Measurements from ENCODE around the gene MAPKAPK5. TPM values are rescaled to one million over a fixed set of nuclear protein-coding genes. Genes with fewer than 3 reads are reported as not detected.

MAPKAPK5 gene
- total and polyA plus RNA-seq, 2 donors (not counting 3 experiments of a cell fraction or from before 2014, with no cell fraction given): 22.8 to 47.1 TPM

GRCh38 chr12:111873113-111873512, 31.1 kb downstream of the MAPKAPK5 start:
- ChIA-PET CTCF (no interaction called here), POLR2A (no interaction called here)
- FAIRE-seq (no peak), DNase-seq (ENCODE audit: low read depth, low spot score) (no peak)
- intact Hi-C loops (cut with micrococcal nuclease): no loop called here
- peaks cover 15 to 16% of the 10 kb centered on the region in 2 experiments for H3K36me3 ChIP-seq (ENCODE audit: control insufficient read depth in 2 of 2, extremely low read depth in 1 of 2, insufficient read depth in 2 of 2, low read length in 2 of 2)
- no peaks in the 10 kb centered on the region for H3K4me1 ChIP-seq (ENCODE audit: control insufficient read depth, extremely low read depth, insufficient read depth, low read length)
- H3K4me3 ChIP-seq (replicated peaks in 1 of 3; ENCODE audit: insufficient read depth in 1 of 3, low read depth in 1 of 3, low read length in 3 of 3): no peak overlapping the region
- peaks cover 2% of the 10 kb centered on the region for H3K9me1 ChIP-seq (replicated peaks; ENCODE audit: control insufficient read depth, extremely low read depth, insufficient read depth, low read length)
- H3K27me3 ChIP-seq (ENCODE audit: control insufficient read depth in 2 of 2, insufficient read depth in 2 of 2, low read length in 2 of 2): no peaks in the 10 kb centered on the region
- H2AFZ ChIP-seq (ENCODE audit: low read depth, low read length): no peak overlapping the region
- no peak overlapping the region for H3K9ac ChIP-seq (replicated peaks; ENCODE audit: extremely low read depth, insufficient read depth, low read length)
- H3K4me2 ChIP-seq (ENCODE audit: insufficient read depth, low read length): no peak overlapping the region
- no peaks in the 10 kb centered on the region for H3K9me3 ChIP-seq (replicated peaks; ENCODE audit: control insufficient read depth, insufficient read depth, low read length)
- no peak overlapping the region for H3K27ac ChIP-seq (ENCODE audit: insufficient read depth, low read depth, low read length)
- BruUV-seq (replicated peaks): no TSS peak
- H4K20me1 ChIP-seq (replicated peaks; ENCODE audit: control insufficient read depth, extremely low read depth, insufficient read depth, low read length): no peaks in the 10 kb centered on the region
- no peak for TF ChIP-seq MAX (IDR thresholded peaks at IDR 0.05; ENCODE audit: insufficient read depth, insufficient read length)
- dilution Hi-C loops (cut with MboI; ENCODE audit: extremely low pct_ligation_motif_present, low sequenced_read_pairs): no loop called here
- no peaks in the 10 kb centered on the region for H3K79me2 ChIP-seq (ENCODE audit: control insufficient read depth, insufficient read depth, low read length)

- Histone ChIP-seq H3K27me3 (ENCODE audit: control insufficient read depth in 2 of 2, insufficient read depth in 2 of 2, low read length in 2 of 2) (no peaks in the 10 kb centered on the region), H3K9me3 (replicated peaks; ENCODE audit: control insufficient read depth, insufficient read depth, low read length) (no peaks in the 10 kb centered on the region), H4K20me1 (replicated peaks; ENCODE audit: control insufficient read depth, extremely low read depth, insufficient read depth, low read length) (peaks cover 2% of the 10 kb centered on the region), H3K4me3 (replicated peaks in 1 of 3; ENCODE audit: insufficient read depth in 1 of 3, low read depth in 1 of 3, low read length in 3 of 3) (no peak overlapping the region), H3K4me1 (ENCODE audit: control insufficient read depth, extremely low read depth, insufficient read depth, low read length) (no peaks in the 10 kb centered on the region), H3K79me2 (ENCODE audit: control insufficient read depth, insufficient read depth, low read length) (no peaks in the 10 kb centered on the region), H3K36me3 (ENCODE audit: control insufficient read depth in 2 of 2, extremely low read depth in 1 of 2, insufficient read depth in 2 of 2, low read length in 2 of 2) (peaks cover 19 to 35% of the 10 kb centered on the region in 2 experiments), H2AFZ (ENCODE audit: low read depth, low read length) (no peak overlapping the region), H3K4me2 (ENCODE audit: insufficient read depth, low read length) (no peak overlapping the region), H3K9me1 (replicated peaks; ENCODE audit: control insufficient read depth, extremely low read depth, insufficient read depth, low read length) (no peaks in the 10 kb centered on the region), H3K27ac (ENCODE audit: insufficient read depth, low read depth, low read length) (no peak overlapping the region), H3K9ac (replicated peaks; ENCODE audit: extremely low read depth, insufficient read depth, low read length) (no peak overlapping the region)
- no peak for DNase-seq (ENCODE audit: low read depth, low spot score)
- no TSS peak for BruUV-seq (replicated peaks)
- POLR2A ChIA-PET: no interaction called here
- CTCF ChIA-PET: no interaction called here
- dilution Hi-C loops (cut with MboI; ENCODE audit: extremely low pct_ligation_motif_present, low sequenced_read_pairs): no loop called here
- intact Hi-C loops (cut with micrococcal nuclease): no loop called here
- TF ChIP-seq CTCF (IDR thresholded peaks at IDR 0.05; ENCODE audit: extremely low read depth in 1 of 2, insufficient read depth in 1 of 2, low read depth in 1 of 2, low read length in 2 of 2) (no peak), JUN (IDR thresholded peaks at IDR 0.05; ENCODE audit: borderline replicate concordance, insufficient read depth, insufficient read length, low read depth) (no peak), POLR2A (IDR thresholded peaks at IDR 0.05; ENCODE audit: low read depth, low read length) (no peak), FOS (IDR thresholded peaks at IDR 0.05; ENCODE audit: borderline replicate concordance, insufficient read depth, low read length) (no peak), MYC (IDR thresholded peaks at IDR 0.05; ENCODE audit: low read depth, low read length) (no peak), POLR2AphosphoS5 (IDR thresholded peaks at IDR 0.05; ENCODE audit: insufficient read depth, low read depth, low read length) (no peak), GATA2 (IDR thresholded peaks at IDR 0.05; ENCODE audit: insufficient read depth, insufficient read length, low read depth, low read length) (no peak), MAX (IDR thresholded peaks at IDR 0.05; ENCODE audit: insufficient read depth, insufficient read length) (no peak), EZH2 (IDR thresholded peaks at IDR 0.05; ENCODE audit: borderline replicate concordance, low read depth, low read length, severe bottlenecking) (no peak)
- FAIRE-seq: no peak
Observed at GRCh38 chr12:111881716-111882115, 39.7 kb downstream of the MAPKAPK5 start.

All from endothelial cell of umbilical vein (primary cell).